Neuron (in vitro differentiated cells): ENCODE measurements around the gene SUSD6.
"Not testable (repeated sequence)": the region's sequence is repeated elsewhere in the genome, so short reads cannot be mapped to it uniquely, and the experiment has no call there.

Source experiments
- H2AFZ ChIP-seq: one replicate; pipeline ENCODE4 v1.6.1; 2013; ENCODE audit warnings: low read depth, mild to moderate bottlenecking, inconsistent platforms, low read length, moderate library complexity
- H3K27me3 ChIP-seq: one replicate; pipeline ENCODE4 v1.6.1; 2013; ENCODE audit warnings: low read length; ENCODE audit not compliant: insufficient read depth
- H3K36me3 ChIP-seq: one replicate; pipeline ENCODE4 v1.6.1; 2013; ENCODE audit warnings: low read length; ENCODE audit not compliant: insufficient read depth
- H3K4me1 ChIP-seq: one replicate; pipeline ENCODE4 v1.6.1; 2013; ENCODE audit warnings: low read length; ENCODE audit not compliant: insufficient read depth
- H3K4me3 ChIP-seq: 2 replicates; pipeline ENCODE4 v1.5.1; 2013; ENCODE audit warnings: mild to moderate bottlenecking, low read length, moderate library complexity
- H3K9me3 ChIP-seq: one replicate; pipeline ENCODE4 v1.6.1; 2013; ENCODE audit warnings: low read length

Gene SUSD6

DNA sequence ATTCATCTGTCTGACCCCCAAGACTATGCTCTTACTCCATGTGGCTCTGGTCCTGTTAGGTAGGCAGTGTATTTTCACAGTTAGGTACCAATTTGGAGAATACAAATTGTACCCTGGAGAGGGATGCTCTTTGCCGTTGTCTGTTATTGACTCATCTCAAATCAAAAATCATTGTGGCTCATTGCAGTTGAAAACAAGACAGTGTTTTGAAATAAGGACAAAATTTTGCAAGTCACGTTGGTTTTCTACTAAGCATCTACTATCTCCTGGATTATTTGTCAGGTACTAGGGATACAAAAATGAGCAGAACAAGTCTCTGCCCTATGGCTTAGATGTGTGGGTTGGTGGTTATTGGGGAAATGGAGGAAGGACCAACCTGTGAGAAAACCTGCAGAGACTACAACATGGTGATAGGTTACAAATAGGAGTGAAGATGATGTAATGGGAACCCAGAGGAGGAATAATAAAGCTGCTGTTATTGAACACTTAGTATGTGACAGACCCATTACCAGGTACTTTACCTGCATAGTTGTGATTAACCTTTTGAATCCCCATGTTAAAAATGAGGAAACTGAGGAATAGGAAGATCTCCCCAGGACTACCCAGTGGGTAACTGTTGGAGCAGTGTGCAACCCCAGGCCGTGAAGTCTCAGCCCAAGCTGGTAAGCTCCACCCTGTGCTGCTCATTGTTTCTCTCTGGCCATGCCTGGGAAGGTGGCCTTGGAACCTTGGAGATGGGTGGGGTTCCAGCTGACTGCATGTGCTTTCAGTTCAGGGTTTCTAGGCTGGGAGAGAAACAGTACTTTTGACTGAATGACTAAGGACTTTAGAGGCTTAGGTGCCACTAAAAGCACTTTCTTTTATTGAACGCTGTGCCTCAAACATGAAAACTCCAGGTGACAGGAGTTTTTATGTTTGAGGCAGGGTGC, 82.7 kb downstream of the SUSD6 start:
- Histone ChIP-seq H3K4me1 (peaks cover 49% of the 10 kb centered on the region), H3K36me3 (no peaks in the 10 kb centered on the region)

DNA sequence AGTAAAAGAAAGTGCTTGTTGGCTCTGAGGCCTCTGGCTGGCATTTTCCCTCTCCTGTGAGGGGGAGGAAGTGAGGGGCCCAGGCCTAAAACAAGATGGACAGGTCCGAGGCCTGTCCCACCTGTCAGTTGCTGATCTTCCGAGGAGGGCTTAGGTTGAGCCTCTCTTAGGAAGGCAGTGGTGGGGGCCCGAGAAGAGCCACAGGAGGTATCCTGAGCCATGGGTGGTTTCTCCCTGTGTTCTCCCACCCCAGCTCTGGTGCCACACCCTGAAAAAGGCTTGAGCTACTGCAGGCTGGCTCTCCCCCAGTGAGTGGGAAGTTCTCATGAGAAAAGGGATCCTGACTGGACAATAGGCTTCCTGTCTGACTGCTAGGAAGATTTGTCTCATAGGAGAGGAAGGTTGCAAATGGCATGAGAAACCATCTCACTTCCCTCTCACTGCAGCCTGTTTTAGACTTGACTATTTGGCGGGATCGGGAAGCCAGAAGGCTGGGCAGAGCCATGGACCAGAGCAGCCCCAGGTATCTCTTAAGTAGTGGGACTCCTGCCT, 83.4 kb downstream of the SUSD6 start:
- Histone ChIP-seq H3K4me3 (no peak overlapping the region), H2AFZ (no peak overlapping the region), H3K4me1 (peaks cover 49% of the 10 kb centered on the region), H3K27me3 (no peaks in the 10 kb centered on the region), H3K36me3 (no peaks in the 10 kb centered on the region), H3K9me3 (no peaks in the 10 kb centered on the region)

More for the DNA sequence above, 82.7 kb downstream of the SUSD6 start:
- Histone ChIP-seq H2AFZ (no peak overlapping the region), H3K9me3 (no peaks in the 10 kb centered on the region), H3K27me3 (no peaks in the 10 kb centered on the region), H3K4me3 (no peak overlapping the region)

DNA sequence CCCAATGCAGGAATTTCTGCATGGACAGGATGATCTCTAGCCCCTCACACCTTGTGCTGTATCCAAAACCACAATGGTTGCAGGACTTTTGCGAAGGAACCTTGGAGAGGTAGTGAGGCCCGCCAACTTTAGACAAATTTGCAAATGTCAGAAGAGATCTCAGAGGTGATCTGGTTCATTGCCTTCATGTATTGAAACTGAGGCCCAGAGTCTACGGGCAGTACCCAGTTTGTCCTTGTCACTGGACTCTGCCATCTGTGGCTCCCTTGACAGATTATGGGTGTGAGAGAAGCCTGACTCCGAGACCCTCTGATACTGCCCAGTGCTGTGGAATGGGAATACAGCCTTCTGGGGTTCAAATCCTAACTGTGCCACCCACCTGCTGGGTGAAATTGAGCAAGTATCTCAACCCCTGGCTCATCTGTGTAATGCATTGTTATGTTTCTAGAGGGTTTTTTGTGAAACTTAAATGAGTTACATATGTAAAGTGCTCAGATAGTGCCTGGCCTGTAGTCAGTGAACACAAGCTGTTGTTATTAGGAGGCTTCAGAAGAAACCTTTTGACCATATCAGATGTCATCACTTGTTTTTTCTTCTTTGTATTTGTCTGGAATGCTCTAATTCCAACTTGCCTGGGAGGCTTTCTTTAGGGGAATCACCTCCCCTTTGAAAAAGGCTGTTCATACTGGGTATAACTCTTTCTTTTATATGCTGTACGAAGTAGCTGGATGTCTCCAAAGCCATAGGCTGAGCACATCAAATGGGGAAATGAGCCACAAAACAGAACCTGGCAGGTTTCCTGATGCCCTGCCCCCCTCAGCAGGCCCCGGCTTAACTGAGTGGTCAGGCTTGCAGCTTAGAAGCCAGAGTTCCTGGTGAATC, 84.2 kb downstream of the SUSD6 start:
- Histone ChIP-seq H3K4me1 (peaks cover 49% of the 10 kb centered on the region), H3K27me3 (no peaks in the 10 kb centered on the region)

DNA sequence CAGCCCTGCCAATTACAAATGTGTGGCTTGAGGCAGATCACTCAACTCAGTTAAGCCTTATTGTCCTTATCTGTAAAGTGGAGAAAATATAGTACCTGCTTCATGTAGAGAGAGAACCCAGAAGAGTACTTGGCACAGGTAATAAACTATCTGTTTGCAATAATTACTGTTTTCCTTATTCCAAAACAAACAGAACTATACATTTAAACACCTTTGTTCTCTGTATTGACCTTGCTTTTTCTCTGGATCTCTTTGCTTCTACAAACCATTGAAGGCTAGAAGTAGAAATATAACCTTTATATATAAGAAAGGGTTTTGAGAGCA, 84.8 kb downstream of the SUSD6 start:
- Histone ChIP-seq H3K4me3 (no peak overlapping the region), H2AFZ (no peak overlapping the region), H3K36me3 (no peaks in the 10 kb centered on the region), H3K4me1 (peaks cover 52% of the 10 kb centered on the region), H3K9me3 (no peaks in the 10 kb centered on the region), H3K27me3 (no peaks in the 10 kb centered on the region)

More for the DNA sequence above, 84.2 kb downstream of the SUSD6 start:
- no peak overlapping the region for H3K4me3 ChIP-seq
- no peak overlapping the region for H2AFZ ChIP-seq
- no peaks in the 10 kb centered on the region for H3K9me3 ChIP-seq
- no peaks in the 10 kb centered on the region for H3K36me3 ChIP-seq

DNA sequence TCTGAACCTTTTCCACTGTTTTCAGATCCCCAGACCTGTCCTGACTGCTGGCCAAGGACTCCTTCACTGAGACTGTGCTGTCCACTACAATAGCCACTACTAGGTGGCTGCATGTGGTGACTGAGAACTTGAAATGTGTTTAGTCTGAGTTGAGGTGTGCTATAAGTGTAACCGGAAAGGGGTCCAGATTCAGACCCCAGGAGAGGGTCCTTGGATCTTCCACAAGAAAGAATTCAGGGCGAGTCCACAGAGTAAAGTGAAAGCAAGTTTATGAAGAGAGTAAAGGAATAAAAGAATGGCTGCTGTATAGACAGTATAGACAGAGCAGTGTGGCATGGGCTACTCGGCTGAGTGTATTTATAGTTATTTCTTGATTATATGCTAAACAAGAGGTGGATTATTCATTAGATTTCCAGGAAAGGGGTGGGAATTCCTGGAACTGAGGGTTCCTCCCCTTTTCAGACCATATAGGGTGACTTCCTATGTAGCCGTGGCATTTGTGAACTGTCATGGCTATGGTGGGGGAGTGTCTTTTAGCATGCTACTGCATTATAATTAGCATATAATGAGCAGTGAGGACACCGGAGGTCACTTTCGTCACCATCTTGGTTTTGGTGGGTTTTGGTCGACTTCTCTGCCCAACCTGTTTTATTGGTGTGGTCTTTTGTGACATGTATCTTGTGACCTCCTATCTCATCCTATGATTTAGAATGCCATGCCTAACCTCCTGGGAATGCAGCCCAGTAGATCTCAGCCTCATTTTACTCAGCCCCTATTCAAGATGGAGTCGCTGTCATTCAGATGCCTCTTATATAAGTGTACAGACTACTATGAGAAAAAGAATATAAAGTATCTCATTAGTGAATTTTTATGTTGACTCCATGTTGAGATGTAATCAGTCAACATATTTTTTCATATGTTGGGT, 85.5 kb downstream of the SUSD6 start:
- Histone ChIP-seq H3K4me3 (no peak overlapping the region), H3K4me1 (peaks cover 60% of the 10 kb centered on the region), H2AFZ (no peak overlapping the region), H3K36me3 (no peaks in the 10 kb centered on the region), H3K27me3 (no peaks in the 10 kb centered on the region), H3K9me3 (no peaks in the 10 kb centered on the region)

DNA sequence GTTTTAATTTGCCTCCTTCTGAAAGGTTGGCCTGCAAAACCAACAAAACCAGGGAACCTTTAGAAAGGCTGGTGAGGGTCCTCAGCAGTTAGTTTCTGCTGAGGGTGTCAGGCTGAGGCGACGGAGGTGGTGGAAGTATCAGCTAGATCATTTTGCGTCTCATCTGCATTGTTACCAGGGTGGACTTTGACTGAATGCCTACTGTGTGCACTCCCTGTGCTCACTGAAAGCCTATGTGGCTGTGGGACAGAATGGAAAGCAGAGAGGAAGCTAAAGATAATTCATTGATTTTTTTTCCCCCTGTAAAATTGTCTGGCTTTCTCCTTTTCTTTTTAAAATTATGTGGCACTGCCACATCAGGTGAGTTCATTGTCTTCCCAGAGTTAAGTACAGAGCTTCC, 87.2 kb downstream of the SUSD6 start:
- Histone ChIP-seq H3K36me3 (no peaks in the 10 kb centered on the region), H3K9me3 (no peaks in the 10 kb centered on the region), H3K27me3 (no peaks in the 10 kb centered on the region), H3K4me1 (peaks cover 64% of the 10 kb centered on the region), H2AFZ (no peak overlapping the region), H3K4me3 (no peak overlapping the region)

DNA sequence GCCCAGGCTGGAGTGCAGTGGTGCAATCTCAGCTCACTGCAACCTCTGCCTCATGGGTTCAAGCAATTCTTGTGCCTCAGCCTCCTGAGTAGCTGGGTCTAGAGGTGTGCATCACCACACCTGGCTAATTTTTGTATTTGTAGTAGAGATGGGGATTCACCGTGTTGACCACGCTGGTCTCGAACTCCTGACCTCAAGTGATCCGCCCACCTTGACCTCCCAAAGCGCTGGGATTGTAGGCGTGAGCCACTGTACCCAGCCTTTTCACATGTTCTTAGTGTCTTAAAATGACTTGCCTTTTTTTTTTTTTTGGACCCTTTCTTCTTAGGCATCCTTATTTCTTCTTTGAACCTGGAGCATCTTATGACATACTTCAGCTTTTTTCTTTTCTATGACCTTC, 87.8 kb downstream of the SUSD6 start:
- peaks cover 63% of the 10 kb centered on the region for H3K4me1 ChIP-seq

DNA sequence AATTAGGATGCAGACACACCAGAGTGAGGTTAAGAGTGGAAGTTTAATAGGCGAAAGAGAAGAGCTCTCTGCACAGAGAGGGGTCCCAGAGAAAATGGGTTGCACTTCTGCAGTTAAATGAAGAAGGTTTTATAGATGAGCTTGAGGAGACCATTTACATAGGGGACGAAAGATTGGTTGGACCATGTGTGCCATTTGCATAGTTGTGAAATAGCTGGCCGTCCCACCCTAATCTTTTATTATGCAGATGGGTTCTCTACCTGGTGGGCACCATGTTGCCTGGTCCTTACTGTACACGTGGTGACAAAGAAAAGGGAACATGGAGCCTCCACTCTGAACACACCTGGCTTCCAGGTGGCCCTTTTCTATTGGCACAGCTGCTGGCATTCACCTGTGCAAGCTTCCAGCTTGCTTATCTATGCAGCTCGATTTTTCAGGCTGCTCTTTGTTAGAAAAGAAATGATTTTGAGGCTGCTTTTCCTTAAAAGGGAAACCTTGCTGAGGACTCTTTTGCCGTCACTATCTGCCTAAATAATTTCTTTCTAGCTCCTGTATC, 88.4 kb downstream of the SUSD6 start:
- H3K36me3 ChIP-seq: peaks cover 5% of the 10 kb centered on the region
- H3K4me3 ChIP-seq: no peak overlapping the region
- H3K9me3 ChIP-seq: no peaks in the 10 kb centered on the region
- H3K4me1 ChIP-seq: peaks cover 59% of the 10 kb centered on the region
- no peaks in the 10 kb centered on the region for H3K27me3 ChIP-seq
- no peak overlapping the region for H2AFZ ChIP-seq

More for the DNA sequence above, 87.8 kb downstream of the SUSD6 start:
- H3K36me3 ChIP-seq, H3K27me3 ChIP-seq, H3K4me3 ChIP-seq, H2AFZ ChIP-seq, H3K9me3 ChIP-seq: not testable (repeated sequence)

DNA sequence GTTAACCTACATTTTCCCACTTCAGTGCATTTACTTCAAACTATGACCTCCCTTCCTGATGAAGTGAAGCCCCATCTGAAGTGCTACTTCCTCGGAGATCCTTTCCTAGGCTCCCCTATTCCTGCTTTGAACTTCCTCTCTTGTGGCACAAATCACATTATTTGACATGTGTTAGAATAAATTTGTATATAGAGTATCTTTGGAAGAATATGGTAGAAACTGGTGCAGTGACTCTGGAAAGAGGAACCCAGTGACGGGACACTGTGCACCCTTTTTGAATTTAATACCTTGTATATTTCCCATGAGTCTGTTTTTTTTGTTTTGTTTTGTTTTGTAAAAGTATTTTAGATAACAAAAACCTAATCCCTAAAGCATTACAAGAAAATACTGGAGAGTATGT, 89.2 kb downstream of the SUSD6 start:
- peaks cover 8% of the 10 kb centered on the region for H3K36me3 ChIP-seq
- H3K9me3 ChIP-seq: no peaks in the 10 kb centered on the region
- no peak overlapping the region for H2AFZ ChIP-seq
- peaks cover 51% of the 10 kb centered on the region for H3K4me1 ChIP-seq
- no peak overlapping the region for H3K4me3 ChIP-seq
- no peaks in the 10 kb centered on the region for H3K27me3 ChIP-seq

DNA sequence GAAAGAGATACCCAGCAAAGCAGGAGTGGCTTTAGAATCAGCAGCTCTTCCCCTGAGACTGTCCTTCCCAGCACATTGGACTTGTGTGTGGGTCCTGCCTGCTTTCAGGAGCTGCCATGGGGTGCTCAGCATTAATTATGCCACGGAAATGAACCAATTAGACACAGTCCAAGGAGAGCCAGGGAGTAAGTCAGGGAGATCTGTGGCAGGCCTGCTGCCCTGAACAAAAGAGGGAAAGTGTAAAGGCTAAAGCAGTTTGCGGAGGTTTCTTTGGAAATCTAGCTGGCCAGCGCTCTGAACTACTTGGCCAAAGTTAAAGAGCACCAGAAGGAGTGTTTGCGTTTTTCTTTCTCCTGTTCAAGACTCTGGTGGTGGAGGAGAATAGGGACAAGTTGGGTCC, 89.9 kb downstream of the SUSD6 start:
- Histone ChIP-seq H3K27me3 (no peaks in the 10 kb centered on the region), H3K36me3 (peaks cover 12% of the 10 kb centered on the region), H3K4me3 (no peak overlapping the region), H3K4me1 (peaks cover 44% of the 10 kb centered on the region), H3K9me3 (no peaks in the 10 kb centered on the region), H2AFZ (no peak overlapping the region)

DNA sequence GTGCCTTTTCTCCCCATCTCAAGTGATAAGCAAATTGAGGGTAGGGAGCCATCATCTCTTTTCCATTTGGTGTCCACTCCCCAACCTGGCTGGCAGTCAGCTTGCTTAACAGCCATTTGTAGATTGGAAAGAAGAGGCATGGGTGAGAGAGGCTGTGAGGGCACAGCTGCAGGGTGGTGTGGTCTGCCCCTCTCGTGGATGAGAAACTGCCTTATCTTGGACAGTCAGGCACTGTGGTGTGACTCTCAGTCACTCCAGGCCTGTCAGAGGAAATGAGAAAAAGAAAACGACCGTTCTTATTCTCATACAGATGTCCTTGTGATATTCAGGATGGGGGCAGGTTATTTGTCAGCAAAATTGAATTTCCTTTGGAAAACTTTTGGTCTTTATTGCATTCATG, 90.5 kb downstream of the SUSD6 start:
- Histone ChIP-seq H3K36me3 (peaks cover 12% of the 10 kb centered on the region), H2AFZ (no peak overlapping the region), H3K27me3 (no peaks in the 10 kb centered on the region), H3K9me3 (no peaks in the 10 kb centered on the region), H3K4me1 (peaks cover 39% of the 10 kb centered on the region), H3K4me3 (no peak overlapping the region)
